Hematopoietic multipotent progenitor cell treated with erythropoietin and hydrocortisone succinate and interleukin-3 and kit ligand, for 17 days (in vitro differentiated cells): Measurements from ENCODE around the gene CACNA2D1.

Experiments
- DNase-seq: peaks from one replicate; pipeline ENCODE4 v3.0.0-alpha.2; 2015; ENCODE audit warnings: low spot score

CACNA2D1 gene

DNA sequence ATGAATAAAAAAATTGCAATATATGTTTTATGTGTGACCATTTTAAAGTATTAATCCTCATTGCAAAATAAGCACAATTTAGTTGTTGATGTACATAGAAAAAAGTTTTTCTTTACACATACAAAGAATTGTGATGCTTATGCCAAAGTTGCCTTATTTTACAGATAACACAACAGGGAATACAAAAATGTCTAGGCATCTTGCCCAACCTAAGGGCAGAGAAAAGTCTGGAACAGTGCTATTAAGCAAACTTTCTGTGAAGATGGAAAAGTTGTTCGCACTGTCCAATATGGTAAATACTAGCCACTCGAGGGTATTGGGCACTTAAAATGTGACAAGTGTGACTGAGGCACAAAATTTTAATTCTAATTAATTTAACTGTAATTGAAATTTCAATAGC, 483.6 kb downstream of the CACNA2D1 start:
- no peak for DNase-seq

DNA sequence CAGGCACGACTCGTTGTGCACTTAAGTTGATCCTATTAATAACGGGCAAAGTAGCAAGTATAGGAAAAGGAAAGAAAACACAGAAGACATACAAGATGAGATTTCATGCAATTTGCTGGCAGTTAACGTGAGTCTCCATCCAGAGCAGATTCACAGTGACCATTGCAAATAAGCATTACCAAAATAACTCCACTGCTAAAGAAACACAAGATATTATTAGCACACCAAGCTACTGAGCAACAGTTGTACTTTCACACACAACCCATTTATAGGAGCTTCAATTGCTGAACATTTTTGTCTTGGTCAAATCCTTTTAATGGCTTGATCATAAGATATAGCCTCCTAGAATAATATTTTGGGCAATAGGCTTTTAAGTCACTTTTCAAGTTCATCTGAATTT, 486.1 kb downstream of the CACNA2D1 start:
- no peak for DNase-seq

DNA sequence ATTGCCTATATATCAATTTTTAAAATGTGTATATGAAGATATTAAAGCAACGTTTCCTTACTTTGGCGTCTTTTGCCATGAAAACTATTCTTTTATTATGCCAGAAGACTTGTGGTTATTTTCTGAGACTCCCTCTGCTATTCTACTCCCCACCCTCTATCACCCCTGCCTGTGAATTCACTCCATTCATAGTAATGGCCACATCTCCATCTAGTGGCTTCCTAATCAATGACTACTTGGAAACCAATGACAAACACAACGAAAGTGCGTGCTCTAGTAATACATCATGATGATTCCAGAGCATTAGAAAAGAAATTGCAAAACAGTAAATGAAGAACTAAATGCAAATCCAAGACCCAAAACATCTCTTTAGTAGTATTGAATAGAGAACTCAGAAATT, 487.1 kb downstream of the CACNA2D1 start:
- no peak for DNase-seq

DNA sequence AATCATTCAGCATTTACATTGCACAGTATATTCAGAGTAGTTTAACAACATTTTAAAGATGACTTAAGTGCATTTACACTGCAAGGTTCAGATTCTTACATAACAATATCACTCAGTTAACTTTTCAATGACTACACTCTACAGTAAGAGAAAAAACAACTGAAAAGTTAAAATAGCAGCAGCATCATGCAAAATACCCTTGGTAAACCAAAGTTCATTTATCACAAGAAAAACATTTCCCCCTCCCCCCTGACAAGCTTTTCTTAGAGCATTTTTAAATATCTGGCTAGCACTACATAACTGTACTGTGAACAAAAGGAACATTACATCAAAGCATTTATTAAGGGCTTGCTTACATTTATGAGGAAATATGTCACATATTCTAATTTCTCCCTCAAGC, 494.3 kb downstream of the CACNA2D1 start:
- DNase-seq = no peak

DNA sequence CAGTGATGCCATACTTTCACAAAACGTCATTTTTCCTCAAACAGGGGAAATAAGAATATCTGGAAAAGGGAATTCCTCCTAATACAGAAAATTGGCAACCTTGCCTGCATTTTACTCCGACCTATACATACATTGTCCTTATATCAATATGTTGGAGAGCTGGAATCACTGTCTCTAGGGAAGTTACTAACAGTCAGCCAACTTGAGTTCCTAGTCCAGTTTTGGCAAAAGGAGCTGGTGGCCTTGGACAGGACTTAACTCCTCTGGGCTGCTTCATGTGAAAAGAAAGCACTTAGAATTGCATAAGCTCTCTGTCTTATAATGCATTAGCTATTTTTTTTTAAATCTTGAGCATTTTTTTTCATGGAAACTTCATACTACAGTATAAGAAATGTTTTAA, 499.5 kb downstream of the CACNA2D1 start:
- DNase-seq = no peak

DNA sequence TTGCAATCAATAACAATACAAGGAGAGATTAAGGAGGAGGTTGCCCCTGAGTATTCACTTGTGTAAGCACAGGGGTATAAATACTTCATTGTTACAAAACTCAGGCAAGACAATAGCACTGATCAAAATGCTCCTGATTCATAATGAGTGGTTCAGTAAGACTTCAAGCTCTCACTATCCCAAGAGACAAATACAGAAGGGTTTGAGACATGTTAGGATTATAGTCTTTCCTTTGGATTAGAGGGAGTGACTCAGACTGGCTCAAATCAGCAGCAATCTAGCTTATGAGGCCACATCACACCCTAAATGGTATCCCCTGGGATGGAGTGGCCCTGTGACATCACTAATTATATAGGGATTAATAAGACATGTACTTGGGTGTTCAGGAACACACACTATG, 506.5 kb downstream of the CACNA2D1 start:
- no peak for DNase-seq

DNA sequence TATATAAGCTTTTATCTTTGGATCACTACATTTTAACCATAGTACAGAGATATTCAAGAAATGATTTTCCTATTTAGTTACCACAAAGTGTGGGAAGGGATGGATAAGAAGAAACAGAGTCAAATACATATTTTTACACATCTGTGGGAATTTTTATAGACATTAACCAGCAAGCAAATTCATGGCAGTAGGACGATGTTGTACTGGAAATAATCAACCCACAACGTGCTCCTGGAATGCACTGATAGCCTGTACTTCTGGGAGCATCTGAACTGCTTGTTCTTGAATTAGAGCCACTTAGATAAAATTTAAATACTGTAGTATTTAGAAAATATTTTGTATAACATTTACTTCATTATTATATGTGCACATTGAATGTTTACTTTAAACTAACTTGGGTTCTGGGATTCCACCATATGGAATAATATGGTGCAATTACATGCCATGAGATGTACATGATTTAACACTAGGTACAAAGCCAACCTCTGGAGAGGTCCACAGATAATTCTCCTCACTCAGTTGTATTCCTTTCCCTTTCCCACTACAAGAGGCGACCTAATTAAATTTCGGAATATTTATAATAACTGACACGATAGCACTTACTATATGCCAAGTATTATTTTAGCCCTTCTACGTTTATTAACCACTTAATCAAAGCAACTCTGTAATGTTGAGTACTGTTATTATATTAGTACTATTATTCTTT, 508.8 kb downstream of the CACNA2D1 start:
- DNase-seq = no peak

DNA sequence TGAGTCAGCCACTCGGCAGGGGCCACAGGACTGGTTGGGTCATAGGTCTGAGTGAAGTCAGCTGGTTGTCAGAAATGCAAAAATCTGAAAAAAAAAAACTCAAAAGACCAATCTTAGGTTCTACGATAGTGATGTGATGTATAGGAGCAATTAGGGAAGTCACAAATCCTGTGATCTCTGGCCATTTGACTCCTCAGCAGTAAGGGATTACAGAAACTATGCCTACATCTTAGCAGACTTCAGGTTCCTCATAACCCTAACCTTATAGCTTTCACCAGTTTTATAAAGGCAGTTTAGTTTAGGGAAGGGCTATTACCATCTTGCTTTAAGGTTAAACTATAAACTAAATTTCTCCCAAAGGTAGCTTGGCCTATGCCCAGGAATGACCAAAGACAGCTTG, 510.6 kb downstream of the CACNA2D1 start:
- no peak for DNase-seq

DNA sequence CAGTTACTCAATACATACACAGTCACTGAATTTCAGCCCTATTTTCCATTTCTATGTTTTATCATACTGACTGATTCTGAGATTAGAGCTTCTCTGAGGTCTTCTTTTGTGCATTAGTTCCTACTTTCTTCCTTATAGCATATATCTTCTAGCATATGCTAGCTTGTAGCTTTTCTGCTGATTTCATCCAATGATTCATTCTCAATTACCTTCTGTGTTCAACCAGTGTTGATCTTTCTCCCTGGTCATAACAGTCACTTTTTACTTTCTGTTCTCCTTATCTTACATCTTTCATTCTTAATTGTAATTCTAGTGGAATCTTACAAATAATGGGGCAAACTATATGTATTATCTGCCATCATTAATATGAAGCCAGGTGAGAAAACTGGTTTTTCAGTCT, 514.2 kb downstream of the CACNA2D1 start:
- no peak for DNase-seq

DNA sequence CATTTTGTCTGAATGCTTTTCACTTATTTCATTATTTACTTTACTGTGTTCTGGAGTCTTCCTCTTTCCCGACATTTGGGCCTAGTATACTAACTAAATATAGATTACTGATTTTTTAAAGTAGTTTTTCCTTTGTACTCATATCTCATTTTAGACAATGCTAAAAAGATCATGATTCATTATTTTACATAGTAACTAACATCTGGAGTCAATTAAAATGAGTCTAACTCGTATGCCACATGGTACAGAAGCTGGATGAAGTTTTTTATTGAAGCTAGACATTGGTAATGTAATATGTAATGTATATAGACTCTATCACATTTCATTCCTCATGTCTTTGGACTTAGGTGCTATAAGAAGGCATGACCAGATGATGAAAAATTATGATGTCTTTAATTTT, 517.4 kb downstream of the CACNA2D1 start:
- no peak for DNase-seq

DNA sequence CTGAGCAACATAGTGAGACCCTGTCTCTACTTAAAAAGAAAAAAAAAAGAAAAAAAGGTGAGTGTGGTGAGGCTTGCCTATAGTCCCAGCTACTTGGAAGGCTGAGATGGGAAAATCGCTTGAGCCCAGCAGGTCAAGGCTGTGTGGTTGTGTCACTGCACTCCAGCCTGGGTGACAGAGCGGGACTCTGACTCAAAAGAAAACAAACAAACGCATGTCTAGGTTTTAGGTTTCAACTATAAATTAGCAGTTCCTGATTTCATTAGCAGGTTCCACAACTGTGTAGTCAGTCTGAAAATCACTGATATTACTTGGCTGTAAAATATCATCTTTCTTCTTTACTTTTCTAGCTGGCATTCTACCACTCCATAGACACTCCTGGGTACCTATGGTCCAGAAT, 518.0 kb downstream of the CACNA2D1 start:
- no peak for DNase-seq

DNA sequence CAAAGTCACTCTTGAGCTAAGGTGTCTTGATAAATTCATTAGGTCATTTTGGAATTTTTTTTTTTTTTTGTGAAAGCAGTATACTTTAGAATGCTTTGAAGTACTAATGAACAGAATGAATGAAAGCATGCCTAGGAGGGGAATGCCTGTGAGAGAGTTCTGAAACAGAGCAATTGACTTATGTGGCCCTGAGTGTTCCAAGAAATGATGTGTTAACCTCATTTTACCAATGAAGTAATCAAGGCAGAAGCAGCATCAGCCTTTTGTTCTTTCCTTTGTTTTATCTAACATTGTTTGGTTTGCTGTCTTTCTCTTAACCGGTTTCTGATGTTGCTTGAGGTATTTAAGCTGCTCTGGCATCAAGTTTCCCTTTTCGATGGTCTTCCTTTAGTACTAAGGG, 519.1 kb downstream of the CACNA2D1 start:
- no peak for DNase-seq

DNA sequence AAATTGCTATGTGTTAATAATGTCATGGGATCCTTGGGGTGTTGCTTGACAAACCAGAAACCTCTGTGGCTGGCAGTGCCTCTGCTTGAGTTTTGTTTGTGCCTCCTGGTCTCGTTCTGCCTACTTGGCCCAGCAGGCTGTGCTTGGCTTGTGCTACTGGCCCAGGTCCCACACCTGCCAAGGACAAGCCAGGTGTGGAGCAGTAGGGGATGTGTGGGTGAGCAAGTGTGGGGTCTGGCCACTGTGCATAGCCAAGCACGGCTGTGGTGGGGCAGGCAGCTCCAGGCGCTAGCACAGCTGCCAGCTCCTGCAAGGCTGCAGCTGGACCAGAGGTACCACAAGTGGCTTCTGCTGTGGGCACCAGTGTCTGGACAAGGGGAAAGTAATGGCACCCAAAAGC, 524.1 kb downstream of the CACNA2D1 start:
- DNase-seq = no peak

DNA sequence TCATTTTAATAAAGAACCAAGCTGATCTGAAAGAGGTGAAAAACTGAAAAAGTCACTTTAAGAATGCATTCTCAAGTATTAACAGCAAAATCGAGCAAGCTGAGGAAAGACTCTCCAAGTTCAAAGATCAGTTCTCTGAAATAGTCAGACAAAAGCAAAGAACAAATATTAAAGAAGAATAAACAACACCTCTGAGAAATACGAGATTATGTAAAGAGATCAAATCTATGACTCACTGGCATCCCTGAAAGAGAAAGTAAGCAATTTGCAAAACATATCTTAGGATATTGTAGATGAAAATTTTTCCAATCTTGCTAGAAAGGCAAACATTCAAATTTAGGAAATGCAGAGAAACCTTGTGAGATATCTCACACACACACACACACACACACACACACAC, 535.4 kb downstream of the CACNA2D1 start:
- DNase-seq = no peak

DNA sequence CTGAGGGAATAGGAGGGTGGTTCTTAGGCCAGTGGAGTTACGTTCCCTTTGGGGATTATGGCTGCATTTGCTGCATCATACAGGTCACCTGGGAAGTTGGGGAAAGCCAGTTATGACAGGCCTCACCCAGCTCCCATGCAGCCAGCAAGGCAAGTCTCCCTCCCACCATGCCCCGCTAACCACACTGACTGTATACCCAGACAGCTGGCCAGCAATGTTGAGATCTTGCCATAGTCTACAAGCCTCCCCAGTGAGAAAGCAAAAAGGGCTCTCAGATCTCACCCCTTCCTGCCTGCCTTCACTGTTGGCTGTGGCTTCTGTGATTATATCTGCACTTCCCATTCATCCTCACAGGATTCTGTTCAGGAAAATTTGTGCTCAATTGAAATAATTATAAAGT, 540.5 kb downstream of the CACNA2D1 start:
- no peak for DNase-seq

DNA sequence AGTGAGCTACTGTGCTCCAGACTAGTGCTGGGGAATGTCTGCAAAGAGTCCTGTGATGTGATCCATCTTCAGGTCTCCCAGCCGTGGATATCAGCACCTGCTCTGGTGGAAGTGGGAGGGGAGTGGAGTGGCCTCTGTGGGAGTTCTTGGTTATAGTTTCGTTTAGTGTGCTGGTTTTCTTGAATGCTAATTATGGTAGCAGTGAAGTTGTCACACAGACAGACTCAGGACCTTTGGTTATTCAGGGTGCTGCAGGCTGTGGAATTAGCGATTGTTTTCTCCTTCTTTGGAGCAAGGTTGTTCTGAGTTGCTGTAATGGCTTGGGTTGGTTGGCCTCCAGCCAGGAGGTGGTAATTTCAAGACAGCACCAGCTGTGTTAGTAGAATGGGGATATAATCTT, 541.0 kb downstream of the CACNA2D1 start:
- DNase-seq = no peak
